ENCODE results near the gene WNT2B.

Gene WNT2B

GRCh38 chr1:112540226-112540794 lies 31.5 kb downstream of the WNT2B start:
- no peak for TF ChIP-seq POU6F1 (CRISPR knock-in tag; IDR thresholded peaks at IDR 0.05; ENCODE audit: borderline replicate concordance, low read depth)
- TF ChIP-seq OSR1 (CRISPR knock-in tag; IDR thresholded peaks at IDR 0.05), result no peak
- no peak for TF ChIP-seq BACH2 (CRISPR knock-in tag; IDR thresholded peaks at IDR 0.05; ENCODE audit: borderline replicate concordance)
- no peak for TF ChIP-seq PPARA (CRISPR knock-in tag; IDR thresholded peaks at IDR 0.05; ENCODE audit: borderline replicate concordance)
- TF ChIP-seq, protein P1, sequence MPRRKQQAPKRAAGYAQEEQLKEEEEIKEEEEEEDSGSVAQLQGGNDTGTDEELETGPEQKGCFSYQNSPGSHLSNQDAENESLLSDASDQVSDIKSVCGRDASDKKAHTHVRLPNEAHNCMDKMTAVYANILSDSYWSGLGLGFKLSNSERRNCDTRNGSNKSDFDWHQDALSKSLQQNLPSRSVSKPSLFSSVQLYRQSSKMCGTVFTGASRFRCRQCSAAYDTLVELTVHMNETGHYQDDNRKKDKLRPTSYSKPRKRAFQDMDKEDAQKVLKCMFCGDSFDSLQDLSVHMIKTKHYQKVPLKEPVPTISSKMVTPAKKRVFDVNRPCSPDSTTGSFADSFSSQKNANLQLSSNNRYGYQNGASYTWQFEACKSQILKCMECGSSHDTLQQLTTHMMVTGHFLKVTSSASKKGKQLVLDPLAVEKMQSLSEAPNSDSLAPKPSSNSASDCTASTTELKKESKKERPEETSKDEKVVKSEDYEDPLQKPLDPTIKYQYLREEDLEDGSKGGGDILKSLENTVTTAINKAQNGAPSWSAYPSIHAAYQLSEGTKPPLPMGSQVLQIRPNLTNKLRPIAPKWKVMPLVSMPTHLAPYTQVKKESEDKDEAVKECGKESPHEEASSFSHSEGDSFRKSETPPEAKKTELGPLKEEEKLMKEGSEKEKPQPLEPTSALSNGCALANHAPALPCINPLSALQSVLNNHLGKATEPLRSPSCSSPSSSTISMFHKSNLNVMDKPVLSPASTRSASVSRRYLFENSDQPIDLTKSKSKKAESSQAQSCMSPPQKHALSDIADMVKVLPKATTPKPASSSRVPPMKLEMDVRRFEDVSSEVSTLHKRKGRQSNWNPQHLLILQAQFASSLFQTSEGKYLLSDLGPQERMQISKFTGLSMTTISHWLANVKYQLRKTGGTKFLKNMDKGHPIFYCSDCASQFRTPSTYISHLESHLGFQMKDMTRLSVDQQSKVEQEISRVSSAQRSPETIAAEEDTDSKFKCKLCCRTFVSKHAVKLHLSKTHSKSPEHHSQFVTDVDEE (CRISPR knock-in tag; IDR thresholded peaks at IDR 0.05), result no peak
- no peak for ATAC-seq

DNA sequence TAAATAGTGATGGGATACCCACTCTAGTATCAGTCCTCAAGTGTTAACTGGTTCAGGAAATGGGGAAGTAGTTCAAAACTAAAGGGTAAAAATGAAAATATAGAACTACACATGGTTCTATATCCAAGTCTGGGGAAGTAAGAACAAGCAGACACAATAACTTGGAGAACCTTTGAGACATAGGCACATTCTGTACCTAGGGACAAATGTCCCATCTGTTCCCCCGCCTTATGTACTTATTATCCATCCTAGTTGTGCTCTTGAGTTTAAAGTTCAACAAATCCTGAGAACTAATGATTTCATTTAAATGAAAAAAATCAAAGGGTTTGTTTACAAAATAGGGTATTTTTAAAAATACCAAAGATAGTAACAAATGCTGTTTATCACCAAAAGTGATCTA lies 32.5 kb downstream of the WNT2B start:
- ATAC-seq, result no peak
- TF ChIP-seq ZNF8 (CRISPR knock-in tag; IDR thresholded peaks at IDR 0.05), result no peak
- TF ChIP-seq BACH2 (CRISPR knock-in tag; IDR thresholded peaks at IDR 0.05; ENCODE audit: borderline replicate concordance), result no peak
- TF ChIP-seq ZFP3 (CRISPR knock-in tag; IDR thresholded peaks at IDR 0.05), result no peak
- no peak for TF ChIP-seq ZNF565 (CRISPR knock-in tag; conservative IDR thresholded peaks at IDR 0.05; ENCODE audit: low read depth)
- no peak for TF ChIP-seq RARB (CRISPR knock-in tag; IDR thresholded peaks at IDR 0.05)
- TF ChIP-seq, protein P1 (CRISPR knock-in tag; IDR thresholded peaks at IDR 0.05), result no peak
- no peak for TF ChIP-seq CREB5 (CRISPR knock-in tag; IDR thresholded peaks at IDR 0.05; ENCODE audit: low read depth)
- TF ChIP-seq, protein P2, sequence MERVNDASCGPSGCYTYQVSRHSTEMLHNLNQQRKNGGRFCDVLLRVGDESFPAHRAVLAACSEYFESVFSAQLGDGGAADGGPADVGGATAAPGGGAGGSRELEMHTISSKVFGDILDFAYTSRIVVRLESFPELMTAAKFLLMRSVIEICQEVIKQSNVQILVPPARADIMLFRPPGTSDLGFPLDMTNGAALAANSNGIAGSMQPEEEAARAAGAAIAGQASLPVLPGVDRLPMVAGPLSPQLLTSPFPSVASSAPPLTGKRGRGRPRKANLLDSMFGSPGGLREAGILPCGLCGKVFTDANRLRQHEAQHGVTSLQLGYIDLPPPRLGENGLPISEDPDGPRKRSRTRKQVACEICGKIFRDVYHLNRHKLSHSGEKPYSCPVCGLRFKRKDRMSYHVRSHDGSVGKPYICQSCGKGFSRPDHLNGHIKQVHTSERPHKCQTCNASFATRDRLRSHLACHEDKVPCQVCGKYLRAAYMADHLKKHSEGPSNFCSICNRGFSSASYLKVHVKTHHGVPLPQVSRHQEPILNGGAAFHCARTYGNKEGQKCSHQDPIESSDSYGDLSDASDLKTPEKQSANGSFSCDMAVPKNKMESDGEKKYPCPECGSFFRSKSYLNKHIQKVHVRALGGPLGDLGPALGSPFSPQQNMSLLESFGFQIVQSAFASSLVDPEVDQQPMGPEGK (CRISPR knock-in tag; IDR thresholded peaks at IDR 0.05; ENCODE audit: borderline replicate concordance), result no peak
- no peak for TF ChIP-seq ZNF70 (CRISPR knock-in tag; IDR thresholded peaks at IDR 0.05)
- no peak for TF ChIP-seq OSR1 (CRISPR knock-in tag; IDR thresholded peaks at IDR 0.05)
- no peak for TF ChIP-seq GLIS3 (CRISPR knock-in tag; IDR thresholded peaks at IDR 0.05)
- TF ChIP-seq PPARA (CRISPR knock-in tag; IDR thresholded peaks at IDR 0.05; ENCODE audit: borderline replicate concordance), result no peak
- no peak for TF ChIP-seq TCF4 (CRISPR knock-in tag; IDR thresholded peaks at IDR 0.05; ENCODE audit: borderline replicate concordance)
- TF ChIP-seq ARNTL (CRISPR knock-in tag; IDR thresholded peaks at IDR 0.05; ENCODE audit: borderline replicate concordance, low read depth), result no peak
- TF ChIP-seq SNAI2 (CRISPR knock-in tag; IDR thresholded peaks at IDR 0.05), result no peak

GRCh38 chr1:112542206-112542973 lies 33.6 kb downstream of the WNT2B start:
- ATAC-seq, result no peak
- TF ChIP-seq ZNF8 (CRISPR knock-in tag; IDR thresholded peaks at IDR 0.05) (no peak), ZNF70 (CRISPR knock-in tag; IDR thresholded peaks at IDR 0.05) (no peak), ARNTL (CRISPR knock-in tag; IDR thresholded peaks at IDR 0.05; ENCODE audit: borderline replicate concordance, low read depth) (no peak), ESRRG (CRISPR knock-in tag; IDR thresholded peaks at IDR 0.05) (no peak), TCF4 (CRISPR knock-in tag; IDR thresholded peaks at IDR 0.05; ENCODE audit: borderline replicate concordance) (no peak), BACH2 (CRISPR knock-in tag; IDR thresholded peaks at IDR 0.05; ENCODE audit: borderline replicate concordance) (no peak)
- TF ChIP-seq, protein P1 (CRISPR knock-in tag; IDR thresholded peaks at IDR 0.05), result no peak

Measured in SK-N-SH treated with all-trans-retinoic acid at 6 μM for 48 hours (cell line).